ENCODE results near the gene GABRB1.

Gene GABRB1

DNA sequence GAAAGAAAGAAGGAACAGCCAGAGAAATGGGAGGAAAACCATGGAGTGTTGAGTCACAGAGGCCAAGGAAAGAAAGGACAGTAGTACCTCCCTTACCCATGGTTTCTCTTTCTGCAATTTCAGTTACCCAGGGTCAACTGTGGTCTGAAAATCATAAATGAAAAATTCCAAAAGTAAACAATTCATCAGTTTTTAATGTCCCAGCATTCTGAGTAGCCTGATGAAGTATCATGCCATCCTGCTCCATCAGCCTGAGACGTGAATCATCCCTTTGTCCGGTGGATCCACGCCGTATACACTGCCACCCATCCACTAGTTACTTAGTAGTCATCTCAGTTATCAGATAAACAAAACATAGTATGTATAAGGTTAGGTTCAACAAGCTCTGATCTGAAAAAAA lies 318.0 kb downstream of the GABRB1 start:
- Histone ChIP-seq H2AFZ (ENCODE audit: low read depth, low read length) (no peak overlapping the region), H3K79me2 (ENCODE audit: insufficient read depth, low read length) (no peaks in the 10 kb centered on the region), H3K27me3 (ENCODE audit: insufficient read depth, low read length, poor library complexity) (no peaks in the 10 kb centered on the region), H3K9me3 (ENCODE audit: insufficient read depth, low read length, severe bottlenecking) (no peaks in the 10 kb centered on the region), H3K4me3 (ENCODE audit: low read depth in 1 of 2, low read length in 2 of 2) (no peak overlapping the region), H4K20me1 (ENCODE audit: insufficient read depth, low read length) (no peaks in the 10 kb centered on the region), H3K9ac (ENCODE audit: low read depth, low read length) (no peak overlapping the region), H3K27ac (ENCODE audit: low read length) (no peak overlapping the region), H3K4me1 (ENCODE audit: insufficient read depth, low read length) (no peaks in the 10 kb centered on the region), H3K4me2 (ENCODE audit: insufficient read depth, low read length) (no peak overlapping the region), H3K36me3 (ENCODE audit: insufficient read depth, low read length) (no peaks in the 10 kb centered on the region)
- TF ChIP-seq EZH2 (IDR thresholded peaks at IDR 0.05; ENCODE audit: borderline replicate concordance, low read depth, low read length, severe bottlenecking): no peak
- TF ChIP-seq, protein P1, sequence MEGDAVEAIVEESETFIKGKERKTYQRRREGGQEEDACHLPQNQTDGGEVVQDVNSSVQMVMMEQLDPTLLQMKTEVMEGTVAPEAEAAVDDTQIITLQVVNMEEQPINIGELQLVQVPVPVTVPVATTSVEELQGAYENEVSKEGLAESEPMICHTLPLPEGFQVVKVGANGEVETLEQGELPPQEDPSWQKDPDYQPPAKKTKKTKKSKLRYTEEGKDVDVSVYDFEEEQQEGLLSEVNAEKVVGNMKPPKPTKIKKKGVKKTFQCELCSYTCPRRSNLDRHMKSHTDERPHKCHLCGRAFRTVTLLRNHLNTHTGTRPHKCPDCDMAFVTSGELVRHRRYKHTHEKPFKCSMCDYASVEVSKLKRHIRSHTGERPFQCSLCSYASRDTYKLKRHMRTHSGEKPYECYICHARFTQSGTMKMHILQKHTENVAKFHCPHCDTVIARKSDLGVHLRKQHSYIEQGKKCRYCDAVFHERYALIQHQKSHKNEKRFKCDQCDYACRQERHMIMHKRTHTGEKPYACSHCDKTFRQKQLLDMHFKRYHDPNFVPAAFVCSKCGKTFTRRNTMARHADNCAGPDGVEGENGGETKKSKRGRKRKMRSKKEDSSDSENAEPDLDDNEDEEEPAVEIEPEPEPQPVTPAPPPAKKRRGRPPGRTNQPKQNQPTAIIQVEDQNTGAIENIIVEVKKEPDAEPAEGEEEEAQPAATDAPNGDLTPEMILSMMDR (IDR thresholded peaks at IDR 0.05; ENCODE audit: borderline replicate concordance, extremely low read depth, low read length, poor library complexity, severe bottlenecking): no peak
- DNase-seq (no peak), ATAC-seq (ENCODE audit: insufficient read depth, low read depth) (no peak)

DNA sequence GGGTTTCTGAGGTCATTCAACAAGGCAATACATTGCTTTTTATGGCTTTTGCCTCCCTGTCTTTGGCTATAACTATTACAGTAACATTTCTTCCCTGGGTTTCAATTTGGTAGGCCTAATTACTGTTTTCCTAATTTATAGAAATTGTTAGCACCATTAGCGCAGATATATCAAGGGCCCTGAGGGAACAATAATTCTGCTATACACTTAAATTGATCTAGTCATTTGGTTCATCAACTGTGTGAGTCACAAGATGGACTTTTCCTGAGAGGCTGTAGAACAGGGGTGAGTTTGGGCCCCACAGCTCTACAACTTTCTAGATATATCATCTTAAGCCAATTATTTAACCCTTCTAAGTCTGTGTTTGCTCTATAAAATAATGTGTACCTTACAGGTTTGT lies 324.2 kb downstream of the GABRB1 start:
- no peak overlapping the region for H3K27ac ChIP-seq (ENCODE audit: low read length)
- TF ChIP-seq EZH2 (IDR thresholded peaks at IDR 0.05; ENCODE audit: borderline replicate concordance, low read depth, low read length, severe bottlenecking): no peak
- TF ChIP-seq, protein P1 (IDR thresholded peaks at IDR 0.05; ENCODE audit: borderline replicate concordance, extremely low read depth, low read length, poor library complexity, severe bottlenecking): no peak
- H3K27me3 ChIP-seq (ENCODE audit: insufficient read depth, low read length, poor library complexity): no peaks in the 10 kb centered on the region
- no peak overlapping the region for H2AFZ ChIP-seq (ENCODE audit: low read depth, low read length)
- no peak overlapping the region for H3K4me3 ChIP-seq (ENCODE audit: low read depth in 1 of 2, low read length in 2 of 2)
- no peaks in the 10 kb centered on the region for H3K79me2 ChIP-seq (ENCODE audit: insufficient read depth, low read length)
- no peaks in the 10 kb centered on the region for H4K20me1 ChIP-seq (ENCODE audit: insufficient read depth, low read length)
- H3K9me3 ChIP-seq (ENCODE audit: insufficient read depth, low read length, severe bottlenecking): no peaks in the 10 kb centered on the region
- H3K4me1 ChIP-seq (ENCODE audit: insufficient read depth, low read length): no peaks in the 10 kb centered on the region
- no peak overlapping the region for H3K9ac ChIP-seq (ENCODE audit: low read depth, low read length)
- no peak overlapping the region for H3K4me2 ChIP-seq (ENCODE audit: insufficient read depth, low read length)
- ATAC-seq (ENCODE audit: insufficient read depth, low read depth): no peak
- no peak for DNase-seq
- H3K36me3 ChIP-seq (ENCODE audit: insufficient read depth, low read length): no peaks in the 10 kb centered on the region

DNA sequence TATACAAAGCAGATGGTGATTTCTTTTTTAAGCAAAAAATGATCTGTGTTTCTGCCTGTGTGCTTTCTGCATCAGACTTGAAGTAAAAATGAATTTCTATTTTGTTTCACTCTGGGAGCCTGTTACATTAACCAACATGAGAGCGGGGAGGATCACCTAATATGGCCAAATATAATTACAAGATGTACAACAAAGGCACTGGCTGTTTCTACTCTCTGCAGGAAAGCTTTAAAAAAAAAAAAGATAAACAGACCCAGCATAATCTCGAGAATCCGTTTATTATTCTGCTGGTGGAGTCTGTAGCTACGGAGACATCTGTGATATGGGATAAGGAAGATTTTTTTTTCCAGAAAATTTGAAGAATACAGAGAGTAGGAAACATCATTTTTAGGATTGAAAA lies 328.5 kb downstream of the GABRB1 start:
- no peak overlapping the region for H3K9ac ChIP-seq (ENCODE audit: low read depth, low read length)
- no peaks in the 10 kb centered on the region for H3K9me3 ChIP-seq (ENCODE audit: insufficient read depth, low read length, severe bottlenecking)
- H3K4me1 ChIP-seq (ENCODE audit: insufficient read depth, low read length): no peaks in the 10 kb centered on the region
- ATAC-seq (ENCODE audit: insufficient read depth, low read depth) (no peak), DNase-seq (no peak)
- H3K36me3 ChIP-seq (ENCODE audit: insufficient read depth, low read length): no peaks in the 10 kb centered on the region
- H3K4me2 ChIP-seq (ENCODE audit: insufficient read depth, low read length): no peak overlapping the region
- no peaks in the 10 kb centered on the region for H4K20me1 ChIP-seq (ENCODE audit: insufficient read depth, low read length)
- H3K27ac ChIP-seq (ENCODE audit: low read length): no peak overlapping the region
- H3K27me3 ChIP-seq (ENCODE audit: insufficient read depth, low read length, poor library complexity): peaks cover 9% of the 10 kb centered on the region
- TF ChIP-seq, protein P1 (IDR thresholded peaks at IDR 0.05; ENCODE audit: borderline replicate concordance, extremely low read depth, low read length, poor library complexity, severe bottlenecking): no peak
- TF ChIP-seq EZH2 (IDR thresholded peaks at IDR 0.05; ENCODE audit: borderline replicate concordance, low read depth, low read length, severe bottlenecking): no peak
- no peak overlapping the region for H3K4me3 ChIP-seq (ENCODE audit: low read depth in 1 of 2, low read length in 2 of 2)
- H2AFZ ChIP-seq (ENCODE audit: low read depth, low read length): no peak overlapping the region
- no peaks in the 10 kb centered on the region for H3K79me2 ChIP-seq (ENCODE audit: insufficient read depth, low read length)

DNA sequence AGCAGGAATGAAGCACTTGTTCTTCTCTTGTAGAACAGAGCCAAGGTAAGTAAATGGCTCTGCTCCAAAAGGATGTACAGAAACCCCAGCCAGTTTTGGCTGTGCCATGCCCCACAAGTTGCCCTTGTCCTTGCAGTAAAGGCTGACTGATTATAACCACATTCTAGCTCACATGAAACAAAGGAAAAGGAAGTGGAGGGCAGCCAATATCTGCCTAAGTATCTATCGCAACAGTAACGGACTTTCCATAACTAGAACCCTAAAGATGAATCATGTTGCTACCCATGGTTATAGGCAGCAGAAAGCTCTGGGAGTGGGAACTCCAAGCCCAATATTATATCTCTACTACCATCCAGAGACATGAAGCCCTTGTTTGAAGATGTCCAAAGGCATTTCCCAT lies 336.4 kb downstream of the GABRB1 start:
- no peak overlapping the region for H3K27ac ChIP-seq (ENCODE audit: low read length)
- H3K36me3 ChIP-seq (ENCODE audit: insufficient read depth, low read length): no peaks in the 10 kb centered on the region
- H3K4me2 ChIP-seq (ENCODE audit: insufficient read depth, low read length): no peak overlapping the region
- ATAC-seq (ENCODE audit: insufficient read depth, low read depth): no peak
- no peak overlapping the region for H3K9ac ChIP-seq (ENCODE audit: low read depth, low read length)
- TF ChIP-seq EZH2 (IDR thresholded peaks at IDR 0.05; ENCODE audit: borderline replicate concordance, low read depth, low read length, severe bottlenecking): no peak
- TF ChIP-seq, protein P1 (IDR thresholded peaks at IDR 0.05; ENCODE audit: borderline replicate concordance, extremely low read depth, low read length, poor library complexity, severe bottlenecking): no peak
- no peaks in the 10 kb centered on the region for H3K9me3 ChIP-seq (ENCODE audit: insufficient read depth, low read length, severe bottlenecking)
- peaks cover 13% of the 10 kb centered on the region for H3K27me3 ChIP-seq (ENCODE audit: insufficient read depth, low read length, poor library complexity)
- no peaks in the 10 kb centered on the region for H3K79me2 ChIP-seq (ENCODE audit: insufficient read depth, low read length)
- H3K4me3 ChIP-seq (ENCODE audit: low read depth in 1 of 2, low read length in 2 of 2): no peak overlapping the region
- H2AFZ ChIP-seq (ENCODE audit: low read depth, low read length): no peak overlapping the region
- H4K20me1 ChIP-seq (ENCODE audit: insufficient read depth, low read length): no peaks in the 10 kb centered on the region
- no peak for DNase-seq
- 0 out of 2 replicates have a peak, but pooled peaks cover 4% of the 10 kb centered on the region for H3K4me1 ChIP-seq (ENCODE audit: insufficient read depth, low read length)

All from DND-41 (cell line).